GM12878 (cell line): ENCODE measurements around the gene FITM1. TPM values are rescaled to one million over a fixed set of nuclear protein-coding genes. Genes with fewer than 3 reads are reported as not detected.
"Not testable (repeated sequence)": the region's sequence is repeated elsewhere in the genome, so short reads cannot be mapped to it uniquely, and the experiment has no call there.

ENCODE experiments used
- ATAC-seq: fragments of 200-7000 bp; cut with Tn5 transposase; 3 replicates; pipeline ENCODE4 v1.9.1; 2020; ENCODE audit warnings: mild to moderate bottlenecking, moderate library complexity
- BruUV-seq: library from RNA; stranded (reverse); fragments of 400-500 nt; replicated peaks from 2 replicates; lab custom pipeline; 2021; lab: Mats Ljungman, UMichigan
- CTCF ChIA-PET: fragments of 300-600 bp; sonication (Branson Sonifier 250); formaldehyde crosslinking; extraction: SDS; loops from one replicate; lab custom pipeline; 2021; ENCODE audit warnings: inconsistent platforms; lab: Yijun Ruan, JAX
- POLR2A ChIA-PET: fragments of 350-600 bp; formaldehyde crosslinking; extraction: SDS; loops from one replicate; lab custom pipeline; 2021; ENCODE audit warnings: inconsistent platforms; lab: Charles Lee
- RAD21 ChIA-PET: fragments of 300-600 bp; sonication (Branson Sonifier 250); formaldehyde crosslinking; loops from one replicate; lab custom pipeline; 2023; ENCODE audit warnings: antibody characterized with exemption; ENCODE audit not compliant: unreplicated experiment; lab: Charles Lee
- SMC1A ChIA-PET: fragments of 300-600 bp; sonication (Branson Sonifier 250); formaldehyde crosslinking; loops from one replicate; lab custom pipeline; 2023; ENCODE audit not compliant: unreplicated experiment, uncharacterized antibody; lab: Charles Lee
- DNase-seq: peaks from one replicate; pipeline ENCODE4 v3.0.0-alpha.2; 2011; ENCODE audit warnings: low read depth, low spot score
- FAIRE-seq: peaks from 3 replicates; lab custom pipeline; 2011; peaks lifted over from hg19 to GRCh38; lab: Jason Lieb, UNC
- H2AFZ ChIP-seq: 2 replicates; pipeline ENCODE4 v1.6.0; 2011; ENCODE audit warnings: low read depth, low read length, control low read depth; ENCODE audit not compliant: control insufficient read depth
- H3K27ac ChIP-seq: 2 replicates; pipeline ENCODE4 v1.5.1; 2011; ENCODE audit warnings: control low read depth; ENCODE audit not compliant: control insufficient read depth, insufficient read depth
- H3K27me3 ChIP-seq, 2 experiments: replicated peaks in 1 of 2; 2 replicates each; pipeline versions ENCODE4 v1.6.0 to v1.6.1; 2011; ENCODE audit warnings: low read length in 1 of 2; ENCODE audit not compliant: control insufficient read depth in 2 of 2, insufficient read depth in 2 of 2
- H3K36me3 ChIP-seq, 2 experiments: 2 replicates each; pipeline ENCODE4 v1.5.1; 2011; ENCODE audit warnings: low read length in 1 of 2; ENCODE audit not compliant: control insufficient read depth in 2 of 2, insufficient read depth in 2 of 2
- H3K4me1 ChIP-seq: 2 replicates; pipeline ENCODE4 v1.6.1; 2011; ENCODE audit warnings: mild to moderate bottlenecking, low read length, moderate library complexity, mixed read lengths; ENCODE audit not compliant: control insufficient read depth, insufficient read depth
- H3K4me2 ChIP-seq: 2 replicates; pipeline ENCODE4 v1.6.0; 2011; ENCODE audit warnings: control low read depth; ENCODE audit not compliant: control insufficient read depth, insufficient read depth
- H3K4me3 ChIP-seq: fragments of 200-600 bp; sonication (generic); 2 replicates; pipeline ENCODE4 v1.5.1; 2016
- H3K79me2 ChIP-seq: 2 replicates; pipeline ENCODE4 v1.6.0; 2011; ENCODE audit warnings: low read length; ENCODE audit not compliant: control insufficient read depth, insufficient read depth
- H3K9ac ChIP-seq: 2 replicates; pipeline ENCODE4 v1.8.0; 2011; ENCODE audit warnings: low read length, control low read depth, mixed read lengths; ENCODE audit not compliant: control insufficient read depth, insufficient read depth
- H3K9me3 ChIP-seq: replicated peaks from 3 replicates; pipeline ENCODE4 v1.5.1; 2011; ENCODE audit warnings: mild to moderate bottlenecking, low read length; ENCODE audit not compliant: control insufficient read depth, insufficient read depth
- H4K20me1 ChIP-seq: 2 replicates; pipeline ENCODE4 v1.6.0; 2011; ENCODE audit not compliant: control insufficient read depth, insufficient read depth
- BHLHE40 ChIP-seq, 2 experiments: fragments of 450-650 bp in 1 of 2; IDR thresholded peaks; 2 replicates each; pipeline ENCODE4 v1.6.1; 2011 to 2017; ENCODE audit warnings: low read depth in 2 of 2, borderline replicate concordance in 1 of 2, improper control_type of control experiment in 1 of 2, low read length in 1 of 2, mild to moderate bottlenecking in 1 of 2
- EGR1 ChIP-seq, 2 experiments: IDR thresholded peaks; 1 replicate in 1 of 2; 2 replicates in 1 of 2; pipeline ENCODE4 v1.6.1; 2011 to 2012; ENCODE audit warnings: low read depth in 2 of 2, low read length in 2 of 2, borderline replicate concordance in 1 of 2, mild to moderate bottlenecking in 1 of 2, moderate library complexity in 1 of 2
- KDM1A ChIP-seq: fragments of 200-600 bp; sonication (generic); IDR thresholded peaks from 2 replicates; pipeline ENCODE4 v1.6.1; 2016; ENCODE audit warnings: borderline replicate concordance
- MYC ChIP-seq: IDR thresholded peaks from 2 replicates; pipeline ENCODE4 v1.6.1; 2011; ENCODE audit warnings: mild to moderate bottlenecking, low read length, moderate library complexity, inconsistent platforms; ENCODE audit not compliant: insufficient read depth, insufficient replicate concordance, insufficient read length, severe bottlenecking
- PAX5 ChIP-seq: IDR thresholded peaks from 2 replicates; pipeline ENCODE4 v1.6.1; 2011; ENCODE audit warnings: low read depth, low read length, borderline replicate concordance
- RUNX3 ChIP-seq: IDR thresholded peaks from 2 replicates; pipeline ENCODE4 v1.6.1; 2012; ENCODE audit warnings: low read length, inconsistent platforms
- SUZ12 ChIP-seq: fragments of 200-600 bp; sonication (generic); IDR thresholded peaks from one replicate; pipeline ENCODE4 v1.6.1; 2018; ENCODE audit warnings: antibody characterized with exemption, mild to moderate bottlenecking; ENCODE audit not compliant: unreplicated experiment
- TCF3 ChIP-seq: IDR thresholded peaks from 2 replicates; pipeline ENCODE4 v1.6.1; 2012; ENCODE audit warnings: low read depth, mild to moderate bottlenecking, low read length, borderline replicate concordance; ENCODE audit not compliant: insufficient read depth
- WGBS: methylation state at CpG from one replicate; pipeline ENCODE4 v1.1.6; 2016; ENCODE audit warnings: low lambda C conversion rate; ENCODE audit not compliant: insufficient replicate concordance, insufficient coverage; ENCODE audit errors: missing lambda C conversion rate; 5-methylcytosine and 5-hydroxymethylcytosine counted together
- in situ Hi-C: fragments of 300-500 bp; cut with MboI; formaldehyde crosslinking; loops from 9 replicates; pipeline ENCODE4 v1.14.3; 2018; ENCODE audit warnings: mixed read lengths
- intact Hi-C: fragments of 100-400 bp; cut with micrococcal nuclease; formaldehyde crosslinking; loops from one replicate; pipeline ENCODE4 v1.14.2; 2022; ENCODE audit not compliant: unreplicated experiment
- polyA plus RNA-seq, 11 experiments: library from polyadenylated mRNA; depleted of rRNA in 4 of 11; unstranded in 6 of 11; stranded (reverse) in 5 of 11; fragments of >200 nt; fragmentation: Nextera tagmentation in 4 of 11; fragmentation: Illumina TruSeq in 1 of 11; extraction: Ambion mirVana in 4 of 11; extraction: Trizol in 1 of 11; gene quantifications; 1 replicate in 1 of 11; 2 replicates in 10 of 11; pipeline versions ENCODE4 v1.2.1 to v1.2.3, GENCODE V29; 2011 to 2016; ENCODE audit warnings: inconsistent platforms in 2 of 11, missing spikeins in 2 of 11, low read depth in 1 of 11
- total RNA-seq, 4 experiments: library from RNA; depleted of rRNA in 3 of 4; stranded (reverse); fragments of >200 nt in 3 of 4; fragmentation: Illumina TruSeq in 1 of 4; extraction: Trizol in 1 of 4; gene quantifications; 2 replicates each; pipeline versions ENCODE4 v1.2.1 to v1.2.3, GENCODE V29; 2013 to 2021

FITM1 gene
- total and polyA plus RNA-seq, 10 of the 15 experiments (the other 5 are each of a cell fraction or from before 2014, with no cell fraction given) = 0.11 to 1.9 (median 0.45) TPM; not detected in 2

DNA sequence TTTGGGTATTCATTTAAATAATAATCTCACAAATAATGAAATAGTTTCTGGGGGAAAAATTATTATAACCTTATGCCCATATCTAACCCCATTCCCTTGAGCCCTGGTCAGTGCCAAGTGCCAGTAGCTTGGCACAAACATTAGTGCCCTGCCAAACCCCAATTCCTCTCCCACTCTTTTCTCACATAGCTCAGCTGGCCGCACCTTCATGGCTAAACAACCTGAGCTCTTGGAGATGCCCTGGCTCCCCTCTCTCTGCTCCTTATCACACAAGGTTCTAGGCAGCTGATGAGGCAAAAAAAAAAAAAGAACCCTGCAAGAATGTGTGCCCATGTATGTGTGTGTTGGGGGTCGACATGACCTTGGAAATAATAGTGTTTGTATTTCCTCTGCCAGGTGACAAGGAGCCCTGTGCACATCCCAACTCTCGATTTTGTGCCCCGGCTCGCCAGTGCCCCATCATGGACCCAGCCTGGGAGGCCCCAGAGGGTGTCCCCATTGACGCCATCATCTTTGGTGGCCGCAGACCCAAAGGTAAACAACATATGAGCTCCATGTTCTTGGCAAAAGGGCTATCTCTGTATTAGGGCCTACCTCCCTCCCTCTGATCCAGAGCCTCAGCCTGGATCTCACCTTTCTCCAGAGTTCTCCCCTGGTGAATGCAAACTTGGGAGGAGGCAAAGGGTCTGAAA is 28.0 kb upstream of the FITM1 start (continued):
- no peak for TF ChIP-seq EGR1 (IDR thresholded peaks at IDR 0.05; ENCODE audit: borderline replicate concordance in 1 of 2, low read depth in 2 of 2, low read length in 2 of 2)
- no peak for TF ChIP-seq RUNX3
- TF ChIP-seq KDM1A = no peak
- TF ChIP-seq, all 136 proteins: peak for 0

DNA sequence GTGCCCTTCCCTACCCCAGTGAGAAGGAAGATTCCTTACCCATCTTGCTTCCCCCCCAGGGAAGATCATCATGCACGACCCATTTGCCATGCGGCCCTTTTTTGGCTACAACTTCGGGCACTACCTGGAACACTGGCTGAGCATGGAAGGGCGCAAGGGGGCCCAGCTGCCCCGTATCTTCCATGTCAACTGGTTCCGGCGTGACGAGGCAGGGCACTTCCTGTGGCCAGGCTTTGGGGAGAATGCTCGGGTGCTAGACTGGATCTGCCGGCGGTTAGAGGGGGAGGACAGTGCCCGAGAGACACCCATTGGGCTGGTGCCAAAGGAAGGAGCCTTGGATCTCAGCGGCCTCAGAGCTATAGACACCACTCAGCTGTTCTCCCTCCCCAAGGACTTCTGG is 27.0 kb upstream of the FITM1 start:
- H3K9me3 ChIP-seq = no peaks in the 10 kb centered on the region
- no peak overlapping the region for H3K27ac ChIP-seq
- TF ChIP-seq BHLHE40 (IDR thresholded peaks at IDR 0.05; ENCODE audit: borderline replicate concordance in 1 of 2, low read depth in 2 of 2, low read length in 1 of 2) (no peak), PAX5 (no peak), TCF3 (no peak), MYC (no peak), SUZ12 (no peak)
- FAIRE-seq (no peak), DNase-seq (no peak), ATAC-seq (no peak)
- no peak overlapping the region for H3K4me3 ChIP-seq
- no peak overlapping the region for H3K4me2 ChIP-seq
- H3K4me1 ChIP-seq = no peaks in the 10 kb centered on the region
- TSS peak; percentile 23 for BruUV-seq
- H3K27me3 ChIP-seq = no peaks in the 10 kb centered on the region
- H4K20me1 ChIP-seq = no peaks in the 10 kb centered on the region
- H3K9ac ChIP-seq = no peak overlapping the region
- peaks cover 11% of the 10 kb centered on the region in 2 experiments; a peak in 3 of 4 replicates for H3K36me3 ChIP-seq
- CTCF ChIA-PET = interaction anchor here (1.5 to 11.3 kb wide), 2 partner anchors 10 to 57 kb away, joined by 3 to 294 read pairs; partner anchors contain the start of gene PCK2
- POLR2A ChIA-PET = interaction anchor here (1.8 kb wide), 1 partner anchor 10 kb away, joined by 8 read pairs; the partner anchor contains the start of gene PCK2
- RAD21 ChIA-PET = no interaction called here
- WGBS = 90% methylated on average over 13 of the region's 13 CpGs
- no peaks in the 10 kb centered on the region for H3K79me2 ChIP-seq
- SMC1A ChIA-PET = interaction anchor here (1.9 to 9.6 kb wide), 2 partner anchors 10 to 57 kb away, joined by 7 to 195 read pairs; partner anchors contain the start of genes IRF9 and PCK2
- no peak overlapping the region for H2AFZ ChIP-seq
- intact Hi-C loops (no loop called here), in situ Hi-C loops (loop anchor here (25.0 kb wide), 1 partner anchor 791 kb away; the partner anchor contains the start of genes BCL2L2, PABPN1 and PPP1R3E)

DNA sequence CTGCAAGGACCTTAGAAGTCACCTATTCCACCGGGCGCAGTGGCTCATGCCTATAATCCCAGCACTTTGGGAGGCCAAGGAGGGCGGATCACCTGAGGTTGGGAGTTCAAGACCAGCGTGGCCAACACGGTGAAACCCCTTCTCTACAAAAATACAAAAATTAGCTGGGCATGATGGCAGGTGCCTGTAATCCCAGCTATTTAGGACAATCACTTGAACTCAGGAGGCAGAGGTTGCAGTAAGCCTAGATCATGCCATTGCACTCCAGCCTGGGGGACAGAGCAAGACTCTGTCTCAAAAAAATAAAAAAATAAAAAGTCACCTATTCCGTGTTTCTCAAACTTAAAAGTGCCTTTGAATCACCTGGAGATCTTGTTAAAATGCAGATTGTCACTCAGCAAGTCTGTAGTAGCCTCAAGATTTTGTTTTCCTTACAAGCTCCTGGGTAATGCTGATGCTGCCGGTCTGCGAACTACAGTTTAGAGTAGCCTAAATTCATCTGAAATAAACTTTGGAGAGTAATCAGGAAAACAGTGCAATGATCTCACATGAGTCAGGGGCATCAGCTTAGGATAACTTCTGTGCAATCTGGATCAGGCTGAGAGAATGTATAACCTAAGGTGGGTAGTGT is 24.7 kb upstream of the FITM1 start:
- BruUV-seq, H3K4me2 ChIP-seq, H3K27ac ChIP-seq, intact Hi-C loops, FAIRE-seq, H3K79me2 ChIP-seq, H4K20me1 ChIP-seq, H2AFZ ChIP-seq, DNase-seq, H3K9me3 ChIP-seq, ATAC-seq, H3K4me1 ChIP-seq, H3K27me3 ChIP-seq, H3K9ac ChIP-seq, H3K4me3 ChIP-seq, H3K36me3 ChIP-seq: not testable (repeated sequence)
- ChIA-PET POLR2A (interaction anchor here (1.0 to 5.3 kb wide), 3 partner anchors 10 to 55 kb away, joined by 3 to 35 read pairs (median 3); partner anchors contain the start of gene IRF9), CTCF (interaction anchor here (1.5 to 11.3 kb wide), 6 partner anchors 12 to 193 kb away, joined by 3 to 294 read pairs (median 20); partner anchors contain the start of genes DHRS1, IRF9, NOP9 and PCK2), SMC1A (interaction anchor here (1.2 to 9.6 kb wide), 5 partner anchors 9 to 55 kb away, joined by 3 to 195 read pairs (median 38); partner anchors contain the start of genes IRF9, NRL and PCK2), RAD21 (interaction anchor here (0.8 to 6.9 kb wide), 3 partner anchors 12 to 49 kb away, joined by 3 to 153 read pairs (median 136); partner anchors contain the start of gene PCK2)
- in situ Hi-C loops = loop anchor here (25.0 kb wide), 1 partner anchor 793 kb away; the partner anchor contains the start of genes BCL2L2, PABPN1 and PPP1R3E
- WGBS = 93% methylated on average over 8 of the region's 8 CpGs
